ENCODE data around the gene TMEM72.

Gene TMEM72

GRCh38 chr10:44981172-44982113, 70.3 kb downstream of the TMEM72 start:
- no peak for DNase-seq

- DNase-seq, result no peak
These were observed 71.0 kb downstream of the TMEM72 start for GRCh38 chr10:44982114-44982460.

- no peak for DNase-seq
These were observed 71.4 kb downstream of the TMEM72 start for GRCh38 chr10:44982496-44982895.

GRCh38 chr10:44983066-44983894, 72.1 kb downstream of the TMEM72 start:
- no peak for DNase-seq

- DNase-seq, result no peak
These were observed 72.8 kb downstream of the TMEM72 start for GRCh38 chr10:44983895-44984278.

GRCh38 chr10:44984671-44985101, 73.5 kb downstream of the TMEM72 start:
- no peak for DNase-seq

GRCh38 chr10:44985175-44985681, 74.1 kb downstream of the TMEM72 start:
- DNase-seq, result no peak

GRCh38 chr10:44986179-44986578, 75.0 kb downstream of the TMEM72 start:
- no peak for DNase-seq

Measured in T-helper 9 cell (primary cell).